GM12801 (cell line): ENCODE results near the gene DLG2.

Experiments used
- CTCF ChIP-seq: IDR thresholded peaks from one replicate; pipeline ENCODE4 v1.5.1; 2011; ENCODE audit warnings: control low read depth; ENCODE audit not compliant: insufficient read length; ENCODE audit errors: extremely low read depth

Gene DLG2

GRCh38 chr11:84227970-84228665, 1399.0 kb downstream of the DLG2 start:
- TF ChIP-seq CTCF: no peak

- TF ChIP-seq CTCF: no peak
Observed at GRCh38 chr11:84224042-84224441, 1403.1 kb downstream of the DLG2 start.

GRCh38 chr11:84218318-84218717, 1408.8 kb downstream of the DLG2 start:
- TF ChIP-seq CTCF: no peak

- TF ChIP-seq CTCF: no peak
Observed at GRCh38 chr11:84215672-84216071, 1411.5 kb downstream of the DLG2 start.

GRCh38 chr11:84214557-84214956, 1412.6 kb downstream of the DLG2 start:
- TF ChIP-seq CTCF: no peak

- TF ChIP-seq CTCF: no peak
Observed at GRCh38 chr11:84212468-84213390, 1414.4 kb downstream of the DLG2 start.

- TF ChIP-seq CTCF: no peak
Observed at GRCh38 chr11:84211896-84212295, 1415.2 kb downstream of the DLG2 start.
